IMR-90 (cell line): ENCODE measurements around the gene KAZALD1. TPM values are rescaled to one million over a fixed set of nuclear protein-coding genes. Genes with fewer than 3 reads are reported as not detected.

ENCODE experiments used
- ATAC-seq: fragments of 200-7000 bp; cut with Tn5 transposase; 2 replicates; pipeline ENCODE4 v1.9.1; 2020; ENCODE audit warnings: low read depth, mild to moderate bottlenecking, moderate library complexity
- BruUV-seq: library from RNA; stranded (reverse); fragments of 400-500 nt; replicated peaks from 2 replicates; lab custom pipeline; 2021; lab: Mats Ljungman, UMichigan
- CTCF ChIA-PET: fragments of 300-600 bp; formaldehyde crosslinking; extraction: SDS; loops from one replicate; lab custom pipeline; 2021; ENCODE audit warnings: antibody characterized with exemption; lab: Yijun Ruan, JAX
- POLR2A ChIA-PET: fragments of 300-600 bp; sonication (Branson Sonifier 250); formaldehyde crosslinking; loops from one replicate; lab custom pipeline; 2022; ENCODE audit warnings: antibody characterized with exemption; ENCODE audit not compliant: unreplicated experiment; lab: Charles Lee
- DNase-seq: peaks from one replicate; pipeline ENCODE4 v3.0.0; 2013
- H2AFZ ChIP-seq: replicated peaks from 2 replicates; pipeline ENCODE3; 2013; ENCODE audit warnings: low read length, mild to moderate bottlenecking; ENCODE audit not compliant: poor library complexity
- H2AK5ac ChIP-seq: 2 replicates; pipeline ENCODE4 v1.6.1; 2013; ENCODE audit warnings: low read depth, low read length, inconsistent platforms
- H2AK9ac ChIP-seq: replicated peaks from 2 replicates; pipeline ENCODE3; 2013; ENCODE audit warnings: mild to moderate bottlenecking, low read depth, low read length, moderate library complexity; ENCODE audit not compliant: poor library complexity
- H2BK120ac ChIP-seq: 2 replicates; pipeline ENCODE4 v1.6.1; 2013; ENCODE audit warnings: low read depth, low read length, inconsistent platforms
- H2BK15ac ChIP-seq: 3 replicates; pipeline ENCODE4 v1.6.1; 2013; ENCODE audit warnings: low read depth, low read length, inconsistent platforms
- H2BK20ac ChIP-seq: 2 replicates; pipeline ENCODE4 v1.6.1; 2013; ENCODE audit warnings: low read depth, mild to moderate bottlenecking, inconsistent platforms, low read length, moderate library complexity
- H2BK5ac ChIP-seq: 2 replicates; pipeline ENCODE4 v1.6.1; 2013; ENCODE audit warnings: mild to moderate bottlenecking, low read depth, low read length, inconsistent platforms; ENCODE audit not compliant: poor library complexity, severe bottlenecking
- H3K14ac ChIP-seq: replicated peaks from 2 replicates; pipeline ENCODE4 v1.6.1; 2013; ENCODE audit warnings: low read depth, low read length, inconsistent platforms
- H3K18ac ChIP-seq: 2 replicates; pipeline ENCODE4 v1.6.1; 2013; ENCODE audit warnings: low read depth, low read length, control low read depth
- H3K23ac ChIP-seq: 2 replicates; pipeline ENCODE4 v1.6.1; 2013; ENCODE audit warnings: low read depth, low read length, inconsistent platforms
- H3K27ac ChIP-seq: 2 replicates; pipeline ENCODE4 v1.5.1; 2013; ENCODE audit warnings: mild to moderate bottlenecking, control low read depth, low read length; ENCODE audit not compliant: insufficient read depth
- H3K27me3 ChIP-seq: 2 replicates; pipeline ENCODE4 v1.6.1; 2013; ENCODE audit warnings: low read length; ENCODE audit not compliant: control insufficient read depth, insufficient read depth
- H3K36me3 ChIP-seq: 2 replicates; pipeline ENCODE4 v1.6.1; 2013; ENCODE audit warnings: low read length, mixed read lengths; ENCODE audit not compliant: control insufficient read depth, insufficient read depth
- H3K4ac ChIP-seq: 2 replicates; pipeline ENCODE4 v1.6.1; 2013; ENCODE audit warnings: low read depth, low read length, inconsistent platforms
- H3K4me1 ChIP-seq: 2 replicates; pipeline ENCODE4 v1.6.1; 2013; ENCODE audit warnings: low read length, mixed read lengths; ENCODE audit not compliant: control insufficient read depth, insufficient read depth
- H3K4me2 ChIP-seq: 2 replicates; pipeline ENCODE4 v1.6.1; 2013; ENCODE audit warnings: low read depth, mild to moderate bottlenecking, control low read depth, low read length, moderate library complexity
- H3K4me3 ChIP-seq: 2 replicates; pipeline ENCODE4 v1.5.1; 2013; ENCODE audit warnings: low read depth, mild to moderate bottlenecking, control low read depth, low read length, moderate library complexity; ENCODE audit not compliant: insufficient read depth
- H3K56ac ChIP-seq: 2 replicates; pipeline ENCODE4 v1.6.1; 2013; ENCODE audit warnings: low read length, inconsistent platforms; ENCODE audit not compliant: insufficient read depth; ENCODE audit errors: extremely low read depth
- H3K79me1 ChIP-seq, 2 experiments: 2 replicates each; pipeline ENCODE4 v1.6.1; 2013; ENCODE audit warnings: low read length in 2 of 2, inconsistent platforms in 1 of 2, low read depth in 1 of 2
- H3K9ac ChIP-seq: 2 replicates; pipeline ENCODE4 v1.6.1; 2013; ENCODE audit warnings: low read depth, low read length, control low read depth
- H3K9me1 ChIP-seq: 2 replicates; pipeline ENCODE4 v1.6.1; 2013; ENCODE audit warnings: low read length, inconsistent platforms; ENCODE audit not compliant: insufficient read depth
- H3K9me3 ChIP-seq: 2 replicates; pipeline ENCODE4 v1.6.1; 2013; ENCODE audit warnings: low read length; ENCODE audit not compliant: control insufficient read depth, insufficient read depth
- H4K20me1 ChIP-seq: 2 replicates; pipeline ENCODE4 v1.6.1; 2013; ENCODE audit warnings: low read length, inconsistent platforms; ENCODE audit not compliant: insufficient read depth
- H4K5ac ChIP-seq: 2 replicates; pipeline ENCODE4 v1.6.1; 2013; ENCODE audit warnings: mild to moderate bottlenecking, low read depth, low read length, control low read depth
- H4K8ac ChIP-seq, 2 experiments: 2 replicates each; pipeline ENCODE4 v1.6.1; 2013; ENCODE audit warnings: low read depth in 2 of 2, low read length in 2 of 2, control low read depth in 1 of 2, inconsistent platforms in 1 of 2
- H4K91ac ChIP-seq: 2 replicates; pipeline ENCODE4 v1.6.1; 2013; ENCODE audit warnings: low read depth, low read length, inconsistent platforms; ENCODE audit not compliant: insufficient read depth
- BHLHE40 ChIP-seq: fragments of 150-350 bp; IDR thresholded peaks from 2 replicates; pipeline ENCODE4 v1.6.1; 2016; ENCODE audit warnings: mild to moderate bottlenecking, low read depth, low read length
- CEBPB ChIP-seq: IDR thresholded peaks from 2 replicates; pipeline ENCODE4 v1.6.1; 2012; ENCODE audit warnings: low read depth, low read length, improper control_type of control experiment
- CHD1 ChIP-seq: IDR thresholded peaks from 2 replicates; pipeline ENCODE4 v1.6.1; 2012; ENCODE audit warnings: low read depth, low read length, improper control_type of control experiment
- CTCF ChIP-seq: conservative IDR thresholded peaks from 2 replicates; pipeline ENCODE4 v1.5.1; 2012; ENCODE audit warnings: mild to moderate bottlenecking, low read depth, low read length, improper control_type of control experiment
- ELK1 ChIP-seq: fragments of 150-350 bp; IDR thresholded peaks from 2 replicates; pipeline ENCODE4 v1.6.1; 2016; ENCODE audit warnings: low read depth, mild to moderate bottlenecking, low read length, moderate library complexity, borderline replicate concordance
- FOS ChIP-seq: fragments of 150-350 bp; IDR thresholded peaks from 2 replicates; pipeline ENCODE4 v1.6.1; 2016; ENCODE audit warnings: low read depth, low read length
- POLR2A ChIP-seq: IDR thresholded peaks from 2 replicates; pipeline ENCODE4 v1.6.1; 2012; ENCODE audit warnings: mild to moderate bottlenecking, low read depth, low read length
- RAD21 ChIP-seq: IDR thresholded peaks from 2 replicates; pipeline ENCODE4 v1.6.1; 2012; ENCODE audit warnings: low read length, improper control_type of control experiment
- RCOR1 ChIP-seq: IDR thresholded peaks from 2 replicates; pipeline ENCODE4 v1.6.1; 2012; ENCODE audit warnings: mild to moderate bottlenecking, low read length, improper control_type of control experiment; ENCODE audit not compliant: insufficient replicate concordance
- RFX5 ChIP-seq: IDR thresholded peaks from 2 replicates; pipeline ENCODE4 v1.8.0; 2012; ENCODE audit warnings: low read depth, mild to moderate bottlenecking, low read length, moderate library complexity
- SMC3 ChIP-seq: fragments of 150-350 bp; IDR thresholded peaks from 2 replicates; pipeline ENCODE4 v1.6.1; 2016; ENCODE audit warnings: low read depth, mild to moderate bottlenecking, antibody characterized with exemption, low read length, moderate library complexity
- WGBS, 2 experiments: methylation state at CpG; one replicate each; pipeline versions ENCODE4 v1.1.5 to v1.1.7; 2013; ENCODE audit warnings: missing lambda C conversion rate in 2 of 2; ENCODE audit not compliant: insufficient read length in 1 of 2; ENCODE audit errors: extremely low coverage in 2 of 2; 5-methylcytosine and 5-hydroxymethylcytosine counted together
- dilution Hi-C: fragments of 300-500 bp; cut with HindIII; formaldehyde crosslinking; loops from one replicate; pipeline ENCODE4 v1.14.3; 2018; ENCODE audit warnings: low sequenced_read_pairs; ENCODE audit not compliant: unreplicated experiment
- in situ Hi-C: fragments of 300-500 bp; cut with MboI; formaldehyde crosslinking; loops from 3 replicates; pipeline ENCODE4 v1.14.3; 2019; ENCODE audit warnings: low sequenced_read_pairs, inconsistent platforms, mixed read lengths
- intact Hi-C: fragments of 100-400 bp; cut with micrococcal nuclease; formaldehyde crosslinking; loops from 2 replicates; pipeline ENCODE4 v1.10.0; 2022
- polyA plus RNA-seq, 3 experiments: library from polyadenylated mRNA; depleted of rRNA; stranded (reverse); fragments of >200 nt; gene quantifications; 2 replicates each; pipeline ENCODE4 v1.2.3, GENCODE V29; 2012; ENCODE audit warnings: low replicate concordance in 1 of 3
- total RNA-seq: library from RNA; depleted of rRNA; stranded (reverse); fragments of >200 nt; gene quantifications from 2 replicates; pipeline ENCODE4 v1.2.3, GENCODE V29; 2012

The KAZALD1 gene
- total and polyA plus RNA-seq, 2 of the 4 experiments (the other 2 are of a cell fraction) = 9.1 to 18.6 TPM

- Histone ChIP-seq H3K4me3 (no peak overlapping the region), H3K9me3 (no peaks in the 10 kb centered on the region), H3K14ac (no peak overlapping the region), H3K18ac (no peak overlapping the region), H2AK5ac (no peak overlapping the region), H3K27ac (no peak overlapping the region), H3K23ac (no peak overlapping the region), H2BK5ac (no peak overlapping the region), H4K20me1 (no peaks in the 10 kb centered on the region), H3K4me2 (no peak overlapping the region), H4K91ac (no peak overlapping the region), H3K36me3 (no peaks in the 10 kb centered on the region), H4K8ac (no peak overlapping the region), H2AK9ac (no peak overlapping the region), H3K27me3 (peaks cover 76% of the 10 kb centered on the region), H2BK120ac (no peak overlapping the region), H3K79me1 (no peaks in the 10 kb centered on the region), H3K56ac (no peak overlapping the region), H2AFZ (no peak overlapping the region), H3K4ac (no peak overlapping the region), H3K4me1 (0 out of 2 replicates have a peak, but pooled peaks cover 2% of the 10 kb centered on the region), H3K9ac (no peak overlapping the region), H2BK15ac (no peak overlapping the region), H4K5ac (no peak overlapping the region), H2BK20ac (no peak overlapping the region), H3K9me1 (no peaks in the 10 kb centered on the region)
- in situ Hi-C loops = loop anchor here (5.0 kb wide), 1 partner anchor 46 kb away; no protein-coding TSS in a partner anchor
- BruUV-seq = no TSS peak
- 68% methylated on average over 3 of the region's 4 CpGs; no CpG with 5 or more reads in 1 of the 2 experiments for WGBS, 2 experiments
- dilution Hi-C loops = no loop called here
- ATAC-seq (no peak), DNase-seq (no peak)
- intact Hi-C loops = no loop called here
- ChIA-PET CTCF (interaction anchor here (1.8 kb wide), 1 partner anchor 46 kb away, joined by 11 read pairs; no protein-coding TSS in a partner anchor), POLR2A (no interaction called here)
- TF ChIP-seq CHD1 = no peak
- no peak for TF ChIP-seq ELK1
- no peak for TF ChIP-seq CTCF
- no peak for TF ChIP-seq POLR2A
- TF ChIP-seq FOS = no peak
- no peak for TF ChIP-seq RCOR1
- no peak for TF ChIP-seq BHLHE40
- TF ChIP-seq RAD21 = no peak
- no peak for TF ChIP-seq CEBPB
- TF ChIP-seq RFX5 = no peak
- TF ChIP-seq SMC3 = no peak
These were observed 34.6 kb downstream of the KAZALD1 start for GRCh38 chr10:101096378-101096777.
